Sigmoid colon (tissue), 7 donors: ENCODE results near the gene RPS6KA5. TPM values are rescaled to one million over a fixed set of nuclear protein-coding genes. Genes with fewer than 3 reads are reported as not detected.

Experiments used
- DNase-seq: peaks from one replicate; pipeline ENCODE4 v3.0.0-alpha.2; 2019
- H3K27ac ChIP-seq, 4 donors: fragments of 200-600 bp; sonication (generic); one replicate each; pipeline ENCODE4 v1.5.1; 2016 to 2019; ENCODE audit warnings: mild to moderate bottlenecking in 1 of 4
- H3K27me3 ChIP-seq, 3 donors: fragments of 200-600 bp; sonication (generic); one replicate each; pipeline ENCODE4 v1.5.1; 2019; ENCODE audit warnings: mild to moderate bottlenecking in 1 of 3
- H3K36me3 ChIP-seq, 4 donors: fragments of 200-600 bp; sonication (generic); one replicate each; pipeline ENCODE4 v1.5.1; 2016 to 2019
- H3K4me1 ChIP-seq, 4 donors: fragments of 200-600 bp; sonication (generic); one replicate each; pipeline ENCODE4 v1.5.1; 2017 to 2019
- H3K4me3 ChIP-seq, 4 donors: fragments of 200-600 bp; sonication (generic); one replicate each; pipeline ENCODE4 v1.5.1; 2017 to 2019; ENCODE audit warnings: mild to moderate bottlenecking in 2 of 4, moderate library complexity in 1 of 4
- H3K9me3 ChIP-seq, 4 donors: fragments of 200-600 bp in 3 of 4; sonication (generic) in 3 of 4; one replicate each; pipeline versions ENCODE4 v1.5.1 to v1.6.1; 2013 to 2019
- CTCF ChIP-seq, 4 experiments: fragments of 450-650 bp in 3 of 4; fragments of 200-600 bp in 1 of 4; IDR thresholded peaks; one replicate each; pipeline ENCODE4 v1.5.1; 2016 to 2019; ENCODE audit warnings: antibody characterized with exemption in 4 of 4, mild to moderate bottlenecking in 3 of 4, moderate library complexity in 2 of 4
- EP300 ChIP-seq, 4 donors: sonication (generic); formaldehyde crosslinking; IDR thresholded peaks; one replicate each; pipeline ENCODE4 v1.6.1; 2017; ENCODE audit warnings: antibody characterized with exemption in 4 of 4
- POLR2A ChIP-seq, 2 donors: fragments of 450-650 bp; IDR thresholded peaks; one replicate each; pipeline ENCODE4 v1.6.1; 2016; ENCODE audit warnings: antibody characterized with exemption in 2 of 2, mild to moderate bottlenecking in 2 of 2, moderate library complexity in 2 of 2
- POLR2AphosphoS5 ChIP-seq, 4 donors: sonication (generic); formaldehyde crosslinking; IDR thresholded peaks; one replicate each; pipeline ENCODE4 v1.6.1; 2017; ENCODE audit warnings: antibody characterized with exemption in 4 of 4
- WGBS, 2 donors: extraction: QIAGEN DNeasy Blood & Tissue Kit; methylation state at CpG; one replicate each; pipeline ENCODE4 v1.1.7; 2013; 5-methylcytosine and 5-hydroxymethylcytosine counted together
- intact Hi-C: fragments of 100-400 bp; cut with DNase I; formaldehyde crosslinking; loops from one replicate; pipeline ENCODE4 v1.15.1; 2023
- polyA plus RNA-seq, 3 donors: library from polyadenylated mRNA; stranded (reverse); fragments of 200-250 nt; gene quantifications; one replicate each; pipeline ENCODE4 v1.2.3, GENCODE V29; 2013
- total RNA-seq, 4 donors: library from RNA; depleted of rRNA; stranded (reverse); fragments of >200 nt; gene quantifications; one replicate each; pipeline ENCODE4 v1.1.0, GENCODE V29; 2016
- donor health status: healthy with polysubstance abuse.
- donor health status: Bipolar disorder and iron deficiency.
- donor health status: healthy.

Gene RPS6KA5
- total and polyA plus RNA-seq, 7 donors, result 3.6 to 36.4 (median 18.2) TPM

GRCh38 chr14:90924621-90925340 lies 135.7 kb downstream of the RPS6KA5 start:
- intact Hi-C loops, result loop anchor here (5.0 kb wide), 1 partner anchor 138 kb away; the partner anchor contains the start of gene RPS6KA5
- DNase-seq, result no peak
- TF ChIP-seq POLR2A (IDR thresholded peaks at IDR 0.05), result no peak
- Histone ChIP-seq H3K27ac (peak overlapping the region in 1 of 4 donors; percentile 67), H3K4me3 (no peak overlapping the region), H3K9me3 (no peaks in the 10 kb centered on the region), H3K27me3 (no peaks in the 10 kb centered on the region), H3K4me1 (peaks cover 0 to 8% (median 6%) of the 10 kb centered on the region in 4 donors), H3K36me3 (peaks cover 0 to 4% (median 0%) of the 10 kb centered on the region in 4 donors)
- 42 to 81% methylated on average over 4 of the region's 4 CpGs for WGBS, 2 donors

GRCh38 chr14:90922141-90922540 lies 138.3 kb downstream of the RPS6KA5 start:
- intact Hi-C loops, result no loop called here
- Histone ChIP-seq H3K4me1 (peaks cover 0 to 8% (median 6%) of the 10 kb centered on the region in 4 donors), H3K36me3 (peaks cover 0 to 11% (median 0%) of the 10 kb centered on the region in 4 donors), H3K27ac (no peak overlapping the region), H3K9me3 (no peaks in the 10 kb centered on the region), H3K4me3 (no peak overlapping the region), H3K27me3 (no peaks in the 10 kb centered on the region)
- DNase-seq, result no peak
- no peak for TF ChIP-seq EP300 (IDR thresholded peaks at IDR 0.05)
- no peak for TF ChIP-seq POLR2AphosphoS5 (IDR thresholded peaks at IDR 0.05)
- TF ChIP-seq POLR2A (IDR thresholded peaks at IDR 0.05), result no peak
- no peak for TF ChIP-seq CTCF (IDR thresholded peaks at IDR 0.05)
- 94 to 98% methylated on average over 4 of the region's 4 CpGs for WGBS, 2 donors

GRCh38 chr14:90911121-90911520 lies 149.3 kb downstream of the RPS6KA5 start:
- intact Hi-C loops, result no loop called here
- Histone ChIP-seq H3K36me3 (no peaks in the 10 kb centered on the region), H3K27me3 (no peaks in the 10 kb centered on the region), H3K27ac (no peak overlapping the region), H3K4me3 (no peak overlapping the region), H3K4me1 (peaks cover 0 to 14% (median 2%) of the 10 kb centered on the region in 4 donors), H3K9me3 (no peaks in the 10 kb centered on the region)
- no peak for TF ChIP-seq EP300 (IDR thresholded peaks at IDR 0.05)
- TF ChIP-seq CTCF (IDR thresholded peaks at IDR 0.05), result no peak
- no peak for TF ChIP-seq POLR2AphosphoS5 (IDR thresholded peaks at IDR 0.05)
- no peak for TF ChIP-seq POLR2A (IDR thresholded peaks at IDR 0.05)
- DNase-seq, result no peak
- 5 to 11% methylated on average over 1 of the region's 1 CpG for WGBS, 2 donors

GRCh38 chr14:90907178-90907577 lies 153.3 kb downstream of the RPS6KA5 start:
- DNase-seq, result no peak
- Histone ChIP-seq H3K9me3 (no peaks in the 10 kb centered on the region), H3K27ac (no peak overlapping the region), H3K4me1 (peaks cover 0 to 13% (median 7%) of the 10 kb centered on the region in 4 donors), H3K36me3 (peaks cover 0 to 12% (median 4%) of the 10 kb centered on the region in 4 donors), H3K27me3 (no peaks in the 10 kb centered on the region), H3K4me3 (no peak overlapping the region)
- intact Hi-C loops, result no loop called here
- TF ChIP-seq POLR2AphosphoS5 (IDR thresholded peaks at IDR 0.05) (no peak), CTCF (IDR thresholded peaks at IDR 0.05) (no peak), POLR2A (IDR thresholded peaks at IDR 0.05) (no peak), EP300 (IDR thresholded peaks at IDR 0.05) (no peak)
- WGBS, 2 donors, result 91 to 95% methylated on average over 3 of the region's 3 CpGs

GRCh38 chr14:90905531-90905930 lies 154.9 kb downstream of the RPS6KA5 start:
- no peaks in the 10 kb centered on the region for H3K9me3 ChIP-seq
- no peak overlapping the region for H3K27ac ChIP-seq
- H3K4me1 ChIP-seq, result peaks cover 0 to 7% (median 4%) of the 10 kb centered on the region in 4 donors
- TF ChIP-seq CTCF (IDR thresholded peaks at IDR 0.05), result no peak
- intact Hi-C loops, result no loop called here
- peaks cover 0 to 22% (median 5%) of the 10 kb centered on the region in 4 donors for H3K36me3 ChIP-seq
- no peak for DNase-seq
- H3K27me3 ChIP-seq, result no peaks in the 10 kb centered on the region
- H3K4me3 ChIP-seq, result no peak overlapping the region
